ES-I3 (cell line): ENCODE measurements around the gene VSNL1.

ENCODE experiments used
- H3K36me3 ChIP-seq: 2 replicates; pipeline ENCODE4 v1.6.1; 2013; ENCODE audit warnings: mild to moderate bottlenecking, low read length, control low read depth, moderate library complexity; ENCODE audit not compliant: insufficient read depth
- H3K4me1 ChIP-seq: 2 replicates; pipeline ENCODE4 v1.6.1; 2013; ENCODE audit warnings: mild to moderate bottlenecking, control low read depth, low read length; ENCODE audit not compliant: insufficient read depth
- H3K9ac ChIP-seq: 2 replicates; pipeline ENCODE4 v1.6.1; 2013; ENCODE audit warnings: low read depth, mild to moderate bottlenecking, low read length, moderate library complexity
- H3K9me3 ChIP-seq: 2 replicates; pipeline ENCODE4 v1.6.1; 2013; ENCODE audit warnings: mild to moderate bottlenecking, low read length, moderate library complexity; ENCODE audit not compliant: control insufficient read depth, insufficient read depth

The VSNL1 gene

DNA sequence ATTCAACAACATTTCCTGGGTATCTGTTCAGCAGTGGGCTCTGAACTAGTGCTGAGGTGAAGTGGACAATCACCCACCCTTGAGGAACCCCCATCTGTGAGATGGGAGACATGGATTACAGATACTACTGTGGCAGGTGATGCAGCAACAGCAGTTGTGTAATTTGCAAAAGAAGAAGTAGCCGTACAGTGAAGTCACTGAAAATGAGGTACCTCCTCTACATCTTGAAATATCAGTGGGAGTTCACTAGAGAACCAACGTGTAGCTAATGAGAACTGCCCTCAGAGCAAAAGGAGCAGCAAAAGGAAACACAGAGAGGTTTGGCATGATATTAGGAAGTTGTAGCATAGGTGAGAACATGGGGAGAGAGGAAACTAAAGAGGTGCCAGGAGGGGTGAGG, 41.3 kb downstream of the VSNL1 start:
- Histone ChIP-seq H3K4me1 (peaks cover 25% of the 10 kb centered on the region), H3K9ac (no peak overlapping the region), H3K36me3 (no peaks in the 10 kb centered on the region), H3K9me3 (no peaks in the 10 kb centered on the region; the same call in 1 of the 2 replicates)

GRCh38 chr2:17583166-17583565, 42.7 kb downstream of the VSNL1 start:
- H3K36me3 ChIP-seq = no peaks in the 10 kb centered on the region
- H3K9me3 ChIP-seq = no peaks in the 10 kb centered on the region; the same call in 1 of the 2 replicates
- peaks cover 24% of the 10 kb centered on the region for H3K4me1 ChIP-seq
- H3K9ac ChIP-seq = no peak overlapping the region

DNA sequence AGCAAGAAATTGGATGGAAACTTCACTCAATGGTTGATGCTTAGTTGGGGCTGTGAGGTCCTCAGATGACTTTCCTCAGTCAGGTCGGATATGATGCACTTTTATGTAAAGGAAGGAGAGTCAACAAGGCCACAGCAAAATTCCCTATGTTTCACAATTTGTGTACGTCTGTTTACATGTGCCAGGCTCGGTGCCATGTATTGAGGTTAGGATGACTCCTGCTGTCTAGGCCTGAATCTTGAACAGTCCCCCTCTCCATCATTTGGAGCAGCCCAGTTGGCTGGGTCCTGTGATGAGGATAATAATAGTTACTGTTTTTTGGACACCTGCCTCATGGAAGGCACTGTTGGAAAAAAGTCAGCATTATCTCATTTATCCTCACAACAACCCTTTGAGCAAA, 43.1 kb downstream of the VSNL1 start:
- Histone ChIP-seq H3K4me1 (peaks cover 19% of the 10 kb centered on the region), H3K9ac (no peak overlapping the region), H3K9me3 (no peaks in the 10 kb centered on the region; the same call in 1 of the 2 replicates), H3K36me3 (no peaks in the 10 kb centered on the region)

- Histone ChIP-seq H3K9me3 (no peaks in the 10 kb centered on the region; the same call in 1 of the 2 replicates), H3K4me1 (peaks cover 16% of the 10 kb centered on the region)
These were observed 44.2 kb downstream of the VSNL1 start for GRCh38 chr2:17584689-17585088.

DNA sequence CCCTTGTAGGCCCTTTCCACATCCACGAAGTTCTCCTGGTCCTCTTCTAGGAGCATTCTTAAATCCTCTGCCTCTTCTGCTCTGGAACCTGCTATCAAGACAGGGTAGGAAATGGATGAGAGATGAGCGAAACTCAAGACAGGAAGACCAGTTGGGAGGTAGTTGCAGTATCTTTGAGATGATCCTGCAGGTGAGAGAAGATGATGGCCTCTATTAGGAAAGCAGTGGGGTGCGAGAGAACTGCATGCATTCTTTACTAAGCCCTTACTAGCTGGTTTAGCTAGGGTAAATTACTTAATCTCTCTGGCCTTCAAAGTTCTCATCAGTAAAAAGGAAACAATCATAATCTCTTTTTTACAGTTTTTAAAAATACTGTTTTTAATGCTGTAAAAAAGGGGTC, 47.0 kb downstream of the VSNL1 start:
- H3K9ac ChIP-seq = no peak overlapping the region
- peaks cover 24% of the 10 kb centered on the region for H3K4me1 ChIP-seq
- no peaks in the 10 kb centered on the region for H3K36me3 ChIP-seq
- no peaks in the 10 kb centered on the region for H3K9me3 ChIP-seq

More at GRCh38 chr2:17584689-17585088, 44.2 kb downstream of the VSNL1 start:
- H3K9ac ChIP-seq = no peak overlapping the region
- no peaks in the 10 kb centered on the region for H3K36me3 ChIP-seq

DNA sequence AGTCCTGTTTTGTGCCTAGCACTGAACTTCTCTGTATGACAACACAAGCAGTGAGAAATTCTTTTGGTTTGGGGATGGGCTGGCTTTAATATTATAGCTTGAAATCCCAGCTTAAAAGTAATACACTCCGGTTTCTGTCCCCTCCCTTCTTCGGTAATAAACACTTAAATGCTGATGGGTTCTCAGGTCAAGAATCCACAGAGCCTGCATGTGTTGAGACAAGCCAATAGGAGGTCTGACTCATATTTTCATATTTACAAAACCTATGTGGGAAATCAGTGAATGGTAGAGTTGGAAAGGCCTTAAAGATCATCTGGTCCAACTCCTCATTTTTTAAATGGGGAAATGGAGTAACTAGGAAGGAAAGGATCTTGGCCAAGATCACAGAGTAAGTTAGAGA, 47.5 kb downstream of the VSNL1 start:
- Histone ChIP-seq H3K9me3 (no peaks in the 10 kb centered on the region), H3K4me1 (peaks cover 24% of the 10 kb centered on the region), H3K9ac (no peak overlapping the region), H3K36me3 (no peaks in the 10 kb centered on the region; the same call in 1 of the 2 replicates)

DNA sequence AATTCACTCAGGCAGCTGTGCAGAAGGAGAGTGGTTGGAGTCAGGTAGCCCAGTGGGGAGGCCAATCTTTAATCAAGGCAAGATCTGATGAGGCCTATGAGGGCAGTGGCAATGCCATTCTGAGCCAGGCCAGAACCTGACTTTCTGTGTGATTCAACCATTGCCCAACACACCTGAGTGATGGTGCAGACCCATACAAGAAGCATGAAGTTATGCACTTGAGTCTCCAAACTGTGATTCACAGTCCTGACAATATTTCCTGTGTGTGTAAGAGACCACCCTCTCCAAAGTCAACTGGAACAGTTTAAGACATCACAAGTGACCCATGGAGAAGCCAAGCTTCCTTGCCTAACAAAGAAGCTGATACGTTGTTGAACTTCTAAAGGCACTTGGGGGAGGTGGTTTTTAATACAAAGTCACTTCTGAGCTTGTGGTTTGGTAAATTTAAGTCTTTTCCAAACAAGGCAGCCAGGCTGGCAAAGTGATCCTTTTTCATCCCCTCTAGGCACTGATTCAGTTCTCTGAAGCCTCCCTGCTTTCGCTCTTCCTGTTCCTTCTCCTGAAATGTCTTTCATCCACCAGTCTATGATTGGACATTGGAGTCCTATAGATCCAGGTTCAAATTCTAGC, 49.0 kb downstream of the VSNL1 start:
- H3K9me3 ChIP-seq = no peaks in the 10 kb centered on the region
- peaks cover 24% of the 10 kb centered on the region for H3K4me1 ChIP-seq
- H3K9ac ChIP-seq = no peak overlapping the region
- peaks cover under 1% of the 10 kb centered on the region; the same call in 1 of the 2 replicates for H3K36me3 ChIP-seq

DNA sequence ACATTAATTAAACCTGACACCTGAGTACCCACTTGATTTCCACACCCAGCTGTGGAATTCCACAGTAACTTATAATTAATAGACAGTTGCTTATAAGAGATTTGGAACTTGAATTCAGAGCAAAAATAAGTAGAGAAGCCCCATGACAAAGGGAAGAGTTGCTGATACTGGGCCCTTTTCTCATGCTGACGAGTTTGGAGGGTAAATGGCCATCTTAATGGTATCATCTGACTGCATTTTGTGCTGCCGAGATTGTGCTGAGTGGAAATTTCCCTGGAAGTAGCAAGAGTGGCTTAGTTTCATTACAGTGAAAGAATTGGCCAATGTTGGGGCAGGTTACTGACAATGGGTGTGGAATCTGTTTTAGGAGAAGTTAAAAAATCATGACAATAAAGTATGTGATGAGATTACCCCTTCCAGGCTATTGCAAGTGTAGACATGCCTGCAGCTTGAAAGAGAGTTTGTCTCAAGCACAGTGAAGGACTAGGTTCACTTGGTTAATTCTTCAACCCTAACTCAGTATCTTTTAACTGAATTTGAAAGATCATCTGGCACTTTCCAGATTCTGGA, 49.9 kb downstream of the VSNL1 start:
- Histone ChIP-seq H3K9me3 (no peaks in the 10 kb centered on the region), H3K36me3 (peaks cover 6% of the 10 kb centered on the region; the same call in 1 of the 2 replicates), H3K9ac (no peak overlapping the region), H3K4me1 (peaks cover 19% of the 10 kb centered on the region)

DNA sequence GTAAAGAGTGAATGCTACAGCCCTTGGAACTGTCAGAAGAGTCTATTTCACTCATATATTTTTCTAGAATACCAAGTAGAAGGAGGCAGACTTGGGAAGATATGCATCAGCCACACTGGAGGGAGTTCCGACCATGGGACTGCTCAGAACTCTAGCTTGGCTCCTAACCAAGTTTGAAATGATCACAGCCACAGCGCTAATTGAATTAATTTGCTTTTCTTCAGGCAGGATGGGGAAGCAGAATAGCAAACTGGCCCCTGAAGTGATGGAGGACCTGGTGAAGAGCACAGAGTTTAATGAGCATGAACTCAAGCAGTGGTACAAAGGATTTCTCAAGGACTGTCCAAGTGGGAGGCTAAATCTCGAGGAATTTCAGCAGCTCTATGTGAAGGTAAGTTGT, 51.4 kb downstream of the VSNL1 start:
- Histone ChIP-seq H3K9ac (no peak overlapping the region), H3K9me3 (no peaks in the 10 kb centered on the region), H3K36me3 (peaks cover 11% of the 10 kb centered on the region), H3K4me1 (peaks cover 22% of the 10 kb centered on the region)

DNA sequence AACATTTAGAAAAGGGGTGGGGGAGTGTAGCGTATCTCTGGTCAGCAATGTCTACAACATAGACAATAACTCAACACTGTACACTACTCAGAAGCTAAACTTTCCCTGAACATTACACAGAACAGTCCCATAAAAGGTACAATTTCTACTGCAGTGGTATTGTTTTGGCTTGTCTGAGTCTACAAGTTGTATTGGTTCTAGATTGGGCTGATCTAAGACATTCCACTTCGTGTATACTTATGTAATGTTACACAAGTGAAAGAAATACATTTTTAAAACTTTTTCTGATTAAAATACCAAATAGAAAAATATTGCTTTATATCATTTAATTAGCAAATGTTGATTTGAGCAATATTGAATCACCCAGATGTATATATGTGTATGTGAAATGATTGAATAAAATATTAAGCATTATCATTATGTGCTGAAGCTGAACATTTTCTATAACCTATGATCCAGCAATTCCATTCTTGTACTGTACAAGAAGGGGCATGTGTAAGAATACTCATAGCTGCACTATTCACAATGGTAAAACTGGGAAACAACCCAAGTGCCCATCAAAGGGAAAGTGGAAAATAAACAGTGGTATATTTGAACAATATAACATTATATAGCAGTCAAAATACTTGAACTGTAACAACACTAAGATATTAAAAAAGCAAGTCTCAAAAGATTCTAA, 52.4 kb downstream of the VSNL1 start:
- peaks cover 11% of the 10 kb centered on the region for H3K36me3 ChIP-seq
- H3K9ac ChIP-seq = no peak overlapping the region
- peaks cover 27% of the 10 kb centered on the region for H3K4me1 ChIP-seq
- H3K9me3 ChIP-seq = no peaks in the 10 kb centered on the region

GRCh38 chr2:17593445-17593840, 52.9 kb downstream of the VSNL1 start:
- H3K36me3 ChIP-seq = peaks cover 11% of the 10 kb centered on the region
- H3K9me3 ChIP-seq = no peaks in the 10 kb centered on the region
- peaks cover 27% of the 10 kb centered on the region for H3K4me1 ChIP-seq
- H3K9ac ChIP-seq = no peak overlapping the region

DNA sequence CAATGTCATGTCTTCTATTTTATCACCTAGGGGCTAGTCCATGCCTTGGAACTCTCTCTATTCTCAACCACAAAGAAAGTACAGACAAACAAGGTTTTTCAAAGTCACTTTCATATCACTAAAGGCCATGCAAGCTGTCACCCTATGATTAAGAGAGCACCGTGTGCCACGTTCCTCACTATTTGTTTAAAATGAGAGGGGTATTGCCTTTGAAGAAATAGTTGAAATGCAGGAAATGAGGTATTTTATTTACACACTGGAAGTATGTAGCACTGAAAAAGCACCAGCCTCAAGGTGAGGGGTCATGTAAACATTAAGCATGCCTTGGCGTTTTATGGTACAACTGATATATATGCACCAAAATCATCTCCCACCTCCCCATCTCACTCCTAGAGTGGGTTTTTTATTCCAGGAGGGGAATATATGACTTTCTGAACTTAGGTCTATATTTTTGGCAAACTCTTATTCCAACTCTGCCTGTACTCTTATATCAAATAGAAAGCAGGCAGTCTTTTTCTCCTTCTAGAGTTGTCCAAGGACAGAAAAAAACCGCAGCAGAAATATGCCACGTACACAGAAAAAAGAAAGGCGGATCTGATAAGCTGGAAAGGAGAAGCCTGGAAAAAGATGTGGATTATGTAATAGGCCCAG, 53.5 kb downstream of the VSNL1 start:
- Histone ChIP-seq H3K9ac (no peak overlapping the region), H3K9me3 (no peaks in the 10 kb centered on the region), H3K4me1 (peaks cover 27% of the 10 kb centered on the region), H3K36me3 (peaks cover 11% of the 10 kb centered on the region)

DNA sequence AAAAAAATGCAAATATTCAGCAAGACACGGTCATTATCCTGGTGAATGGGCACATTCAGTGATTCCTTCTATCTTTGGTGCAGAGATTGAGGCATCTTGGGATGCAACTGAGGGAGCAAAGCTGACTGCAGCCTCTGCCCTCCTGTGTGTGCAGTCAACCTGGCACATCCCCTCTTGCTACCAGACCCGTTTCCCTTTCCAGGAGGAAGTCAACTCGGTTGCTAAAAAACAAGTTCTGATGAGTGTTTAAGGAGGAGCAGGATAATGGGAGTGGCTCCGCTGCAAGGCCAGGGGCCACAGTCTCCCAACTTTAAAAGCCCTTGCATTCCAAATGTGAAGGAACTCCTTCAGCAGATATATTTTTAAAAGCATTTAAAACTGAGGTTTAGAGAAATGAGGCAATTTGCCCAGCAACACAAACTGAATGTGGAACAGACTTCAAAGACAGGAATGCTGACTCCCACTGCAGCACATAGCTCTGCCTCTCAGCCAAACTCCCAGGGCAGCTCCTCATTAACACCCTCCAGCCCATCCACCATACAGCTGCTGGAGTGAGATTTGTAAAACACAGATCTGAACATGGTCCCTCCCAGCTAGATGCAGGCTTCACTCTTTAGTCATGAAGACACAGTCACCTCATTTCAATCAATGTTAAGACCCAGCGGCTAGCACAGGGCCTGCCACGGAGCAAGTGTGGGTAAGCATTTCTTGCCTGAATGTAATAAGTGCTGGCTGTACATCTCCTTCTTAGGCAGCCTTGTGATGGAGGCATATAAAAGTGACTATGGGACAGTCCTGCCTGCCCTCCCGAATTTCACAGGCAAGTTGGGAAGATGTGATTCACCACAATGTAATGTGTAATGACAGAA, 54.3 kb downstream of the VSNL1 start:
- Histone ChIP-seq H3K4me1 (peaks cover 23% of the 10 kb centered on the region), H3K9me3 (no peaks in the 10 kb centered on the region), H3K9ac (no peak overlapping the region), H3K36me3 (peaks cover 11% of the 10 kb centered on the region)

GRCh38 chr2:17599617-17600016, 59.1 kb downstream of the VSNL1 start:
- no peaks in the 10 kb centered on the region for H3K9me3 ChIP-seq
- no peak overlapping the region for H3K9ac ChIP-seq
- peaks cover 11% of the 10 kb centered on the region for H3K36me3 ChIP-seq
- H3K4me1 ChIP-seq = peaks cover 8% of the 10 kb centered on the region; the same call in 1 of the 2 replicates
